Sciatic nerve (tissue), 2 donors: ENCODE data around the gene NUDT3. TPM values are rescaled to one million over a fixed set of nuclear protein-coding genes. Genes with fewer than 3 reads are reported as not detected.
A peak's percentile ranks its signal among the peaks of the same experiment; 100 is the strongest.
"Not testable (repeated sequence)": the region's sequence is repeated elsewhere in the genome, so short reads cannot be mapped to it uniquely, and the experiment has no call there.

Source experiments
- ATAC-seq: fragments of 200-7000 bp; cut with Tn5 transposase; one replicate; pipeline ENCODE4 v1.9.1; 2020; ENCODE audit warnings: mild to moderate bottlenecking, moderate library complexity
- DNase-seq: peaks from one replicate; pipeline ENCODE4 v3.0.0-alpha.2; 2020; ENCODE audit warnings: low spot score
- intact Hi-C: fragments of 100-400 bp; cut with DNase I; formaldehyde crosslinking; loops from one replicate; pipeline ENCODE4 v1.14.2; 2022
- total RNA-seq: library from RNA; stranded (reverse); fragmentation: NEBNext Ultra II Directional; extraction: Animal tissue kit (Norgen Biotek cat#: 25700); gene quantifications from one replicate; pipeline ENCODE4 v1.2.1, GENCODE V29; 2021
- donor health status: DM: no; HTN: no; CAD: no.
- donor health status: DM: no; HTN: no; CAD: no.

Gene NUDT3
- total RNA-seq, 1 donor from 2014 or later = 83.1 TPM

- intact Hi-C loops = no loop called here
- ATAC-seq (no peak), DNase-seq (no peak)
Observed at GRCh38 chr6:34331371-34332050, 61.0 kb downstream of the NUDT3 start.

- ATAC-seq = not testable (repeated sequence)
Observed at GRCh38 chr6:34329814-34330213, 62.7 kb downstream of the NUDT3 start.

GRCh38 chr6:34328969-34329368 lies 63.5 kb downstream of the NUDT3 start:
- ATAC-seq (no peak), DNase-seq (no peak)
- intact Hi-C loops = no loop called here

More at GRCh38 chr6:34329814-34330213, 62.7 kb downstream of the NUDT3 start:
- intact Hi-C loops, DNase-seq: not testable (repeated sequence)

- intact Hi-C loops, DNase-seq, ATAC-seq: not testable (repeated sequence)
Observed at GRCh38 chr6:34327313-34328205, 64.9 kb downstream of the NUDT3 start.

- intact Hi-C loops = no loop called here
- ATAC-seq (no peak), DNase-seq (no peak)
Observed at GRCh38 chr6:34325633-34326032, 66.8 kb downstream of the NUDT3 start.

GRCh38 chr6:34324738-34325444 lies 67.6 kb downstream of the NUDT3 start:
- intact Hi-C loops = no loop called here
- DNase-seq (no peak), ATAC-seq (peak; percentile 91)

- intact Hi-C loops, ATAC-seq, DNase-seq: not testable (repeated sequence)
Observed at GRCh38 chr6:34324221-34324620, 68.2 kb downstream of the NUDT3 start.

GRCh38 chr6:34323300-34323699 lies 69.2 kb downstream of the NUDT3 start:
- DNase-seq (no peak), ATAC-seq (no peak)
- intact Hi-C loops = no loop called here

- intact Hi-C loops = no loop called here
- no peak for ATAC-seq
- no peak for DNase-seq
Observed at GRCh38 chr6:34322732-34323131, 69.7 kb downstream of the NUDT3 start.

GRCh38 chr6:34321821-34322220 lies 70.6 kb downstream of the NUDT3 start:
- no peak for ATAC-seq
- intact Hi-C loops = no loop called here
- no peak for DNase-seq

GRCh38 chr6:34319471-34319885 lies 73.0 kb downstream of the NUDT3 start:
- ATAC-seq = no peak
- intact Hi-C loops = no loop called here
- DNase-seq = no peak

GRCh38 chr6:34318499-34319470 lies 73.7 kb downstream of the NUDT3 start:
- intact Hi-C loops = no loop called here
- ATAC-seq (no peak), DNase-seq (no peak)

GRCh38 chr6:34317882-34318498 lies 74.5 kb downstream of the NUDT3 start:
- intact Hi-C loops = no loop called here
- ATAC-seq (peak; percentile 15), DNase-seq (no peak)

- no peak for ATAC-seq
- intact Hi-C loops = no loop called here
Observed at GRCh38 chr6:34317172-34317477, 75.3 kb downstream of the NUDT3 start.

GRCh38 chr6:34316431-34317171 lies 75.9 kb downstream of the NUDT3 start:
- intact Hi-C loops = no loop called here
- no peak for ATAC-seq
- no peak for DNase-seq

More at GRCh38 chr6:34317172-34317477, 75.3 kb downstream of the NUDT3 start:
- no peak for DNase-seq

- DNase-seq = no peak
- intact Hi-C loops = no loop called here
- peak; percentile 49 for ATAC-seq
Observed at GRCh38 chr6:34315780-34316179, 76.7 kb downstream of the NUDT3 start.

- ATAC-seq (no peak), DNase-seq (no peak)
- intact Hi-C loops = no loop called here
Observed at GRCh38 chr6:34315256-34315655, 77.2 kb downstream of the NUDT3 start.
